Astrocyte (in vitro differentiated cells and primary cell): ENCODE measurements around the gene SH3BP5. TPM values are rescaled to one million over a fixed set of nuclear protein-coding genes. Genes with fewer than 3 reads are reported as not detected.

ENCODE experiments used
- DNase-seq: peaks from one replicate; pipeline ENCODE4 v3.0.0-alpha.2; 2010; ENCODE audit warnings: low read depth
- FAIRE-seq: peaks from 2 replicates; lab custom pipeline; 2011; peaks lifted over from hg19 to GRCh38; lab: Jason Lieb, UNC
- H2AFZ ChIP-seq: 2 replicates; pipeline ENCODE4 v1.6.0; 2012; ENCODE audit warnings: low read depth, low read length, inconsistent platforms
- H3K27ac ChIP-seq: 2 replicates; pipeline ENCODE4 v1.5.1; 2011; ENCODE audit warnings: low read depth, low read length, inconsistent platforms
- H3K27me3 ChIP-seq: 2 replicates; pipeline ENCODE4 v1.6.0; 2011; ENCODE audit warnings: low read length, inconsistent platforms; ENCODE audit not compliant: insufficient read depth
- H3K36me3 ChIP-seq: 2 replicates; pipeline ENCODE4 v1.5.1; 2011; ENCODE audit warnings: low read length, inconsistent platforms; ENCODE audit not compliant: insufficient read depth
- H3K4me1 ChIP-seq: 2 replicates; pipeline ENCODE4 v1.5.1; 2011; ENCODE audit warnings: low read length, inconsistent platforms; ENCODE audit not compliant: insufficient read depth
- H3K4me2 ChIP-seq: 2 replicates; pipeline ENCODE4 v1.6.0; 2012; ENCODE audit warnings: low read length, inconsistent platforms
- H3K4me3 ChIP-seq: 2 replicates; pipeline ENCODE4 v1.5.1; 2011; ENCODE audit warnings: low read depth, mild to moderate bottlenecking, low read length, inconsistent platforms; ENCODE audit not compliant: insufficient read depth
- H3K79me2 ChIP-seq: 2 replicates; pipeline ENCODE4 v1.6.0; 2012; ENCODE audit warnings: mild to moderate bottlenecking, low read length, inconsistent platforms; ENCODE audit not compliant: insufficient read depth
- H3K9ac ChIP-seq: 2 replicates; pipeline ENCODE4 v1.6.0; 2012; ENCODE audit warnings: mild to moderate bottlenecking, low read length, inconsistent platforms
- H3K9me3 ChIP-seq: 2 replicates; pipeline ENCODE4 v1.5.1; 2012; ENCODE audit warnings: low read depth, mild to moderate bottlenecking, low read length, inconsistent platforms; ENCODE audit not compliant: insufficient read depth
- H4K20me1 ChIP-seq: 2 replicates; pipeline ENCODE4 v1.6.0; 2012; ENCODE audit warnings: low read length, inconsistent platforms; ENCODE audit not compliant: insufficient read depth
- H3K27ac Mint-ChIP-seq: one replicate; pipeline ENCODE4 v1.8.0; 2021; ENCODE audit warnings: mild to moderate bottlenecking, mixed read lengths; ENCODE audit not compliant: unreplicated experiment
- H3K27me3 Mint-ChIP-seq: one replicate; pipeline ENCODE4 v1.8.0; 2021; ENCODE audit warnings: low read depth, mixed read lengths; ENCODE audit not compliant: unreplicated experiment
- H3K36me3 Mint-ChIP-seq: one replicate; pipeline ENCODE4 v1.8.0; 2021; ENCODE audit warnings: low read depth, mixed read lengths; ENCODE audit not compliant: unreplicated experiment
- H3K4me1 Mint-ChIP-seq: one replicate; pipeline ENCODE4 v1.8.0; 2021; ENCODE audit warnings: low read depth, mixed read lengths; ENCODE audit not compliant: unreplicated experiment
- H3K4me3 Mint-ChIP-seq: one replicate; pipeline ENCODE4 v1.8.0; 2021; ENCODE audit warnings: mild to moderate bottlenecking, moderate library complexity, mixed read lengths; ENCODE audit not compliant: unreplicated experiment
- H3K9me3 Mint-ChIP-seq: one replicate; pipeline ENCODE4 v1.8.0; 2021; ENCODE audit warnings: mild to moderate bottlenecking, mixed read lengths; ENCODE audit not compliant: unreplicated experiment
- EZH2 ChIP-seq: IDR thresholded peaks from 2 replicates; pipeline ENCODE4 v1.6.1; 2012; ENCODE audit warnings: mild to moderate bottlenecking, low read length, inconsistent platforms; ENCODE audit not compliant: insufficient read depth
- total RNA-seq: library from RNA; stranded (reverse); gene quantifications from 2 replicates; pipeline ENCODE4 v1.2.1, GENCODE V29; 2021
- TF ChIP-seq, protein P1 (sequence below): IDR thresholded peaks from 2 replicates; pipeline ENCODE4 v1.5.1; 2011; ENCODE audit warnings: low read depth, mild to moderate bottlenecking, inconsistent platforms, low read length, moderate library complexity; ENCODE audit not compliant: insufficient read depth

The SH3BP5 gene
- total RNA-seq, 1 donor from 2014 or later = 25.2 TPM

- Mint-ChIP-seq H3K27me3 (no peaks in the 10 kb centered on the region), H3K4me1 (no peaks in the 10 kb centered on the region), H3K9me3 (no peaks in the 10 kb centered on the region), H3K36me3 (peaks cover 9% of the 10 kb centered on the region), H3K4me3 (no peak overlapping the region), H3K27ac (no peak overlapping the region)
- Histone ChIP-seq H4K20me1 (peaks cover 21% of the 10 kb centered on the region), H3K4me2 (no peak overlapping the region), H3K27ac (no peak overlapping the region), H3K9ac (no peak overlapping the region), H3K4me3 (no peak overlapping the region), H3K4me1 (no peaks in the 10 kb centered on the region), H3K79me2 (no peaks in the 10 kb centered on the region), H3K36me3 (peaks cover 59% of the 10 kb centered on the region), H3K9me3 (no peaks in the 10 kb centered on the region), H3K27me3 (no peaks in the 10 kb centered on the region), H2AFZ (no peak overlapping the region)
- FAIRE-seq = no peak
- TF ChIP-seq, protein P1, sequence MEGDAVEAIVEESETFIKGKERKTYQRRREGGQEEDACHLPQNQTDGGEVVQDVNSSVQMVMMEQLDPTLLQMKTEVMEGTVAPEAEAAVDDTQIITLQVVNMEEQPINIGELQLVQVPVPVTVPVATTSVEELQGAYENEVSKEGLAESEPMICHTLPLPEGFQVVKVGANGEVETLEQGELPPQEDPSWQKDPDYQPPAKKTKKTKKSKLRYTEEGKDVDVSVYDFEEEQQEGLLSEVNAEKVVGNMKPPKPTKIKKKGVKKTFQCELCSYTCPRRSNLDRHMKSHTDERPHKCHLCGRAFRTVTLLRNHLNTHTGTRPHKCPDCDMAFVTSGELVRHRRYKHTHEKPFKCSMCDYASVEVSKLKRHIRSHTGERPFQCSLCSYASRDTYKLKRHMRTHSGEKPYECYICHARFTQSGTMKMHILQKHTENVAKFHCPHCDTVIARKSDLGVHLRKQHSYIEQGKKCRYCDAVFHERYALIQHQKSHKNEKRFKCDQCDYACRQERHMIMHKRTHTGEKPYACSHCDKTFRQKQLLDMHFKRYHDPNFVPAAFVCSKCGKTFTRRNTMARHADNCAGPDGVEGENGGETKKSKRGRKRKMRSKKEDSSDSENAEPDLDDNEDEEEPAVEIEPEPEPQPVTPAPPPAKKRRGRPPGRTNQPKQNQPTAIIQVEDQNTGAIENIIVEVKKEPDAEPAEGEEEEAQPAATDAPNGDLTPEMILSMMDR = no peak
- no peak for TF ChIP-seq EZH2
- no peak for DNase-seq
Measured at GRCh38 chr3:15220056-15220455, 112.3 kb downstream of the SH3BP5 start.

DNA sequence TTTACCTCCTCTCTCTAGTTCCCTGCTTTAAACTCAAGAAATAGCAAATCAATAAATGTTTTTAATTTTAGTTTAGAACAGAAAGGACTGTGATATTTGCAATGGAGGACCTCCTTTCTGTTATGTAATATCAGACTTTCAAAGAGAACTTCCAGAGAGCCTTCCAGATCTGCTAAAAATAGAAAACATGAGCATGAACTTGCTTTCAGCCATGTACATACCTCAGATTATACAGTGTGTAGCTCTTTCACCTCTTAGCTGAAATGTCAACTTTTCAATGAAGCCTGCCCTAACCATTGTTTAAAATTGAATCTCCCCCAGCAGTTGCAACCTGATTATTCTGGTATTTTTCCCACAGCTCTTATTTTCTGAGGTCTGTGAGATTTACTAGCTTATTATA is 113.7 kb downstream of the SH3BP5 start:
- H3K36me3 ChIP-seq = peaks cover 55% of the 10 kb centered on the region
- no peak overlapping the region for H3K4me3 Mint-ChIP-seq
- no peak overlapping the region for H3K4me2 ChIP-seq
- no peaks in the 10 kb centered on the region for H3K27me3 Mint-ChIP-seq
- H3K9me3 Mint-ChIP-seq = no peaks in the 10 kb centered on the region
- no peaks in the 10 kb centered on the region for H3K79me2 ChIP-seq
- H2AFZ ChIP-seq = no peak overlapping the region
- no peak overlapping the region for H3K27ac Mint-ChIP-seq
- no peak for TF ChIP-seq EZH2
- TF ChIP-seq, protein P1 = no peak
- peaks cover 9% of the 10 kb centered on the region for H3K36me3 Mint-ChIP-seq
- no peak overlapping the region for H3K27ac ChIP-seq
- no peaks in the 10 kb centered on the region for H3K27me3 ChIP-seq
- DNase-seq (no peak), FAIRE-seq (no peak)
- no peak overlapping the region for H3K4me3 ChIP-seq
- H3K9ac ChIP-seq = no peak overlapping the region
- H3K4me1 ChIP-seq = no peaks in the 10 kb centered on the region
- no peaks in the 10 kb centered on the region for H3K9me3 ChIP-seq
- no peaks in the 10 kb centered on the region for H3K4me1 Mint-ChIP-seq
- peaks cover 21% of the 10 kb centered on the region for H4K20me1 ChIP-seq

GRCh38 chr3:15217841-15218267 is 114.5 kb downstream of the SH3BP5 start:
- H3K36me3 Mint-ChIP-seq = peaks cover 9% of the 10 kb centered on the region

More at GRCh38 chr3:15217841-15218267, 114.5 kb downstream of the SH3BP5 start:
- Histone ChIP-seq H3K4me2 (no peak overlapping the region), H3K36me3 (peaks cover 56% of the 10 kb centered on the region), H3K27ac (no peak overlapping the region), H4K20me1 (peaks cover 21% of the 10 kb centered on the region), H3K4me1 (no peaks in the 10 kb centered on the region), H2AFZ (no peak overlapping the region), H3K4me3 (no peak overlapping the region), H3K27me3 (no peaks in the 10 kb centered on the region), H3K9me3 (no peaks in the 10 kb centered on the region), H3K79me2 (no peaks in the 10 kb centered on the region), H3K9ac (no peak overlapping the region)
- no peak for FAIRE-seq
- Mint-ChIP-seq H3K27me3 (no peaks in the 10 kb centered on the region), H3K9me3 (no peaks in the 10 kb centered on the region), H3K4me3 (no peak overlapping the region), H3K27ac (no peak overlapping the region), H3K4me1 (no peaks in the 10 kb centered on the region)
- no peak for DNase-seq
- TF ChIP-seq EZH2 = no peak
- TF ChIP-seq, protein P1 = no peak
